HG03135 (cell line): ENCODE measurements around the gene IFT172.
"Not testable (repeated sequence)": the region's sequence is repeated elsewhere in the genome, so short reads cannot be mapped to it uniquely, and the experiment has no call there.

Experiments used
- ATAC-seq: cut with Tn5 transposase; IDR thresholded peaks from one replicate; pipeline ENCODE4 v1.9.1; 2021; ENCODE audit warnings: mild to moderate bottlenecking, moderate library complexity; ENCODE audit not compliant: unreplicated experiment

Gene IFT172

GRCh38 chr2:27428213-27428977 is 61.1 kb downstream of the IFT172 start, which contains the start of gene NRBP1:
NRBP1 (plus strand) TSS chr2:27428631; CDS start chr2:27433274, 4,643 bp downstream.
- peak; percentile 92 for ATAC-seq

- ATAC-seq: no peak
Measured at GRCh38 chr2:27427863-27428212, 61.7 kb downstream of the IFT172 start.

GRCh38 chr2:27425039-27425438 is 64.5 kb downstream of the IFT172 start:
- not testable (repeated sequence) for ATAC-seq

- ATAC-seq: no peak
Measured at GRCh38 chr2:27422958-27423357, 66.6 kb downstream of the IFT172 start.

- ATAC-seq: no peak
Measured at GRCh38 chr2:27421660-27422250, 67.8 kb downstream of the IFT172 start.

- ATAC-seq: no peak
Measured at GRCh38 chr2:27420996-27421395, 68.5 kb downstream of the IFT172 start.

GRCh38 chr2:27416151-27416550 is 73.4 kb downstream of the IFT172 start:
- ATAC-seq: no peak

- no peak for ATAC-seq
Measured at GRCh38 chr2:27412419-27413152, 77.0 kb downstream of the IFT172 start.

- ATAC-seq: peak; percentile 93
Measured at GRCh38 chr2:27409321-27410073, 80.0 kb downstream of the IFT172 start, which contains the start of gene PPM1G. PPM1G (minus strand) TSS chr2:27409591; CDS start chr2:27409422, 169 bp downstream.

GRCh38 chr2:27408601-27409320 is 80.8 kb downstream of the IFT172 start:
- peak; percentile 33 for ATAC-seq

- ATAC-seq: no peak
Measured at GRCh38 chr2:27407798-27408491, 81.6 kb downstream of the IFT172 start.

- ATAC-seq: no peak
Measured at GRCh38 chr2:27400348-27401135, 89.0 kb downstream of the IFT172 start.

GRCh38 chr2:27398962-27399361 is 90.6 kb downstream of the IFT172 start:
- no peak for ATAC-seq
